UCSD-AML1 (cell line): ENCODE measurements around the gene TOMT.

Experiments
- DNase-seq: peaks from one replicate; lab custom pipeline; 2025; ENCODE audit not compliant: unreplicated experiment; lab: John Stamatoyannopoulos, UW

Gene TOMT

GRCh38 chr11:72105888-72106287 is at the start of gene TOMT:
TSS of gene TOMT (plus strand) at chr11:72105924. CDS start at chr11:72105952, 28 bp downstream.
- DNase-seq = no peak

GRCh38 chr11:72058416-72059034 is 47.2 kb upstream of the TOMT start:
- no peak for DNase-seq

GRCh38 chr11:72061739-72062396 is 43.9 kb upstream of the TOMT start:
- DNase-seq = no peak

GRCh38 chr11:72066855-72067254 is 38.9 kb upstream of the TOMT start:
- no peak for DNase-seq

GRCh38 chr11:72067266-72067665 is 38.5 kb upstream of the TOMT start:
- DNase-seq = no peak

GRCh38 chr11:72067676-72068075 is 38.0 kb upstream of the TOMT start:
- no peak for DNase-seq

GRCh38 chr11:72069200-72069599 is 36.5 kb upstream of the TOMT start:
- no peak for DNase-seq

- DNase-seq = peak; percentile 66
These were observed 35.9 kb upstream of the TOMT start for GRCh38 chr11:72069787-72070251.

GRCh38 chr11:72070491-72070890 is 35.2 kb upstream of the TOMT start:
- no peak for DNase-seq

GRCh38 chr11:72072348-72072747 is 33.4 kb upstream of the TOMT start:
- no peak for DNase-seq

GRCh38 chr11:72075109-72075508 is 30.6 kb upstream of the TOMT start:
- peak; percentile 47 for DNase-seq

GRCh38 chr11:72075756-72076155 is 30.0 kb upstream of the TOMT start:
- DNase-seq = no peak

- DNase-seq = no peak
These were observed 27.2 kb upstream of the TOMT start for GRCh38 chr11:72078477-72078876.

- no peak for DNase-seq
These were observed 25.9 kb upstream of the TOMT start for GRCh38 chr11:72079819-72080325.

- DNase-seq = peak; percentile 100
These were observed 25.2 kb upstream of the TOMT start, which contains the start of the genes LRRC51 and NUMA1 for GRCh38 chr11:72080326-72081183. TSS of gene LRRC51 (plus strand) at chr11:72080850. CDS start at chr11:72089084, 8,234 bp downstream. TSS of gene NUMA1 (minus strand) at chr11:72080542. CDS start at chr11:72035943, 44,599 bp downstream.

- DNase-seq = no peak
These were observed 24.5 kb upstream of the TOMT start for GRCh38 chr11:72081184-72081644.

- DNase-seq = no peak
These were observed 23.8 kb upstream of the TOMT start for GRCh38 chr11:72081821-72082453.

- no peak for DNase-seq
These were observed 22.3 kb upstream of the TOMT start for GRCh38 chr11:72083414-72083813.

- no peak for DNase-seq
These were observed 21.6 kb upstream of the TOMT start for GRCh38 chr11:72084076-72084475.

- DNase-seq = no peak
These were observed 20.8 kb upstream of the TOMT start for GRCh38 chr11:72084965-72085364.
